Activated CD4-positive, alpha-beta T cell treated with anti-CD3 and anti-CD28 coated beads for 4 hours (primary cell): ENCODE results near the gene SAP30L.

Source experiments
- DNase-seq, 2 donors: peaks; one replicate each; pipeline ENCODE4 v3.0.0-alpha.2; 2020

The SAP30L gene

DNA sequence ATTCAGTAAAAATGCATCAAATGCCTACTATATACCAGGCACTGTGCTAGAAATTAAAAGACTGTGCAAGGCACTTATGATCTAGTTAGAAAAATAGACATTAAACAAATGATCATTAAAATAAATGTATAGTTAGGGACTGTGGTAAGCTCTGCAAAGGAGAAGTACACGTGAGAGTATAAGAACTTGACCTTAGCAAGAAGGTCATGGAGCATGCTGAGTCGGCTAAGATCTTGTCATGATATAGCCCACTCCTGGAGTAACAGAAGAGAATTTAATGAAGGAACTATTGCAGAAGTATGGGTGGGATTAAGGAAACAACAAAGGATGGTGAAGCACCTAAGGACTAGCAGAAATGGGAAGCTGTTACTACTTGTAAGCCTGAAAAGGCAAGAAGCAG, 23.5 kb upstream of the SAP30L start:
- no peak for DNase-seq

DNA sequence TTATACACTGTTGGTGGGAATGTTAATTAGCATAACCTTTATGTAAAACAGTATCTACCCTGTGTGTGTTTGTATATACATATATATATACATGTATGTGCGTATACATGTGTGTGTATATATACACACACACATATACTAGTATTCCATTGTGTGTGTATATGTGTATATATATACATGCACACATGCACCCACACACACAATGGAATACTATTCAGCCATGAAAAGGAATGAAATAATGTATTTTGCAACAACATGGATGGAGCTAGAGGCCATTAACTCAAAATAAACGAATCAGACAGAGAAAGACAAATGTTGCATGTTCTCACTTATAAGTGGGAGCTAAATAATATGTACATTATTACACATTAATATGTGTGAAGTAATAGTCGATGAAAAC, 17.6 kb upstream of the SAP30L start:
- DNase-seq = no peak

DNA sequence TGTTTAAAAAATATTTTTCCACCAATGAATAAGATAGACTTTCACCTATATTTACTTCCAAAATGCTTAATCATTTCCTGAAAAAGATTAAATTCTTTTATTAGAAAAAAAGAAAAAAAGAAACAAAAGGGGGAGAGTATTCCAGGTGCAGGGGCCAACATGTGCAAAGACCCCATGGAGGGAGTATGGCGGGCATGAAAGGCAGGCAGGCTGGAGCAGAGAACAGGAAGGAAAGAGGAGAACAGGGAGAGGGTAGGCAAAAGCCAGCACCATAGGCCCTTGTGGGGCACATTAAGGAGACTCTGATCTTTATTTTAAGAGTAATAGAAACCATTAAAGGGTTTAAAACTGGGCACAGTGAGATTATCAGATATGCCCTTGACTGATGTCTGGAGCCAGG, 16.5 kb upstream of the SAP30L start:
- DNase-seq = no peak

- DNase-seq = no peak
Measured at GRCh38 chr5:154430466-154430865, 15.3 kb upstream of the SAP30L start.

GRCh38 chr5:154430961-154431630, 14.7 kb upstream of the SAP30L start:
- DNase-seq = no peak

- no peak for DNase-seq
Measured at GRCh38 chr5:154435226-154435625, 10.6 kb upstream of the SAP30L start.

- no peak for DNase-seq
Measured at GRCh38 chr5:154437281-154437965, 8.4 kb upstream of the SAP30L start.

GRCh38 chr5:154440540-154440939, 5.3 kb upstream of the SAP30L start:
- no peak for DNase-seq

DNA sequence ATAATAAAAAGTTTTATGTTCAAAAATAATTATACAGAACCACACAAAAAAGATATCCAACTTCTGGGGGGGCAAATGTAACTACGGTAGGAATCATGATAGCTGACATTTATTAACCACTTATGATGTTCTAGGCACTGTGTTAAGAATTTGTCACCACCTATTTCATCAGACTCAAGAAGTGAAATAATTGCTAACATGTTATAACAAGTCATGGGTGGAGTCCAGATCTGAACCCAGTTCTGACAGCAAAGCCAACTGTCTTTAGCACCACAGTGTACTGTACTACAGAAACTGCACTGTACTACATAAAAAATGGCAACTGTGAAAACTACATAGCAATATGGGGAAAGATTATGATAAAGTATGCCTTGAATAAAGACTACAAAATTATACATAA, 3.0 kb upstream of the SAP30L start:
- no peak for DNase-seq

DNA sequence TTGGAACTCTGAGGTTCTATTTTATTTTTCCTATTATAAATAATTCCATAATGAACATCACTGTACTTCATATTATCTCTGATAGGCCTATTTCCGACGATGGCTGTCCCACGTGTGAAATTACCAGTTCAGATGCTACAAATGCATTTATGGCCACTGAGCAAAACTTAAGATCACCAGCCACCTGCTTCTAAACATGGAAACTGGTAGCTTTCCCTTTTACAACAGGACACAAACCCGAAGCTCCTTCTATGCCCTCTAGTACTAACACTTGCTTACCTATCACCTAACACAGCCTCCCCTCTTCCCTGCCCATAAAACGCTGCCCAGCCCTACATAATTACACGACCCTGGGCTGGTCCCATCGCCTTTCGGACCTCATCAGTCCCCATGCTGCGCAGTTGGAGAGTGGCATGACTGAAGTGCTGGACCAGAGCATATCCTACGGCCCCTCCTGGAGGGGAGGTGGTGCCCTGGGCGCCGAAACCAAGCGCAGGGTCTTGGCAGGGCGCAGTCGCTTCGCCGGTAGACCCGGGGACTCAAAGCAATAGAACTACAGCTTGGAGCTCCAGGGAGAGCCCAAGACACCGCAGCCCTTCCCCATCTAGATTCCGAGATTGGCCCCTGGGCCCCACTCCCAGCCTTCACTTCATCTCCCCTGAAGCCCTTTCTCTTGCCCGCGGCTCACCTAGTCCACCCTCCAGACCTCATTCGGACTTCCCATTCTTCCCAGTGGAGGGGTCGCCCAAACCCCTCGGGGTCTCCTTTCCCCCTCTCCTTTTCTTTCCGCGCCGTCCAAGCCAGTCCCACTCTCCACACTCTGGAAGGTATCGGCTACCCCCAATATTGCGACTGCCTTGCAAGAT, 1.0 kb upstream of the SAP30L start:
- DNase-seq = peak in 1 of 2 donors; percentile 12

DNA sequence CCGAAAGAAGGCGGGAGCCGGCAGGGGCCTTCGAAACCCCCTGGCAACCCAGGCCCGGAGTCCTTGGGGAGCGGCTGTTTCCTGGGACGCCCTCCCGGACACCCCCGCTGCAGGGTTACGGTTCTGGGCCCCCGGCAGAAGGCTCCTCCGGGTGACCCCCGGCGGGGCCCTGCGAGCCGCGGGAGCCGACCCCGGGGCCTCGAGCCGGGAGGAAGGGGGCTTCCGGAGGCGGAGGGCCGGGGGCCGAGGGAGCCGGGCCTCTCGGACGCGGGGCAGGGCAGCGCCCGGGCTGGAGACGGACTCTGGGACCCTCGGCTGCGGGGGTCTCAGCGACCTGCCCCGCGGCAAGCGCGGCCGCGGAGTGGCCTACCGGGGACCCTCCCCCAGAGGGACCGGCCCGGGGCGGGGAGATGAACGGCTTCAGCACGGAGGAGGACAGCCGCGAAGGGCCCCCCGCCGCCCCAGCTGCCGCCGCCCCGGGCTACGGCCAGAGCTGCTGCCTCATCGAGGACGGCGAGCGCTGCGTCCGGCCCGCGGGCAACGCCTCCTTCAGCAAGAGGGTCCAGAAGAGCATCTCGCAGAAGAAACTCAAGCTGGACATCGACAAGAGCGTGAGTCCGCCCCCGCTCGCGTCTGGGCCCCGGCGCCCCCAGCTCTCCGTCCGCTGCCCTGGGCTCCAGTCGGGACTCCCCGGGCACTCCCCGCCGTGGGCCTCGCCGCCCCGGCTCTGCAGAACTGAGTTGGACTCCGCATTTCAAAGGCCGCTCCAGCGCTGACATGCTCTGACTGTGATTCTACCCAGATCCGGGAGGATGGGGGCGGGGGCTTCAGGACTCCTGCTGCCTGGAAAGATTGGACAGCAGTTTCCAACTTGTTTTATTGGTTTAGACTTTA, 645 bp downstream of the SAP30L start:
- peak; percentile 25 to 37 for DNase-seq

DNA sequence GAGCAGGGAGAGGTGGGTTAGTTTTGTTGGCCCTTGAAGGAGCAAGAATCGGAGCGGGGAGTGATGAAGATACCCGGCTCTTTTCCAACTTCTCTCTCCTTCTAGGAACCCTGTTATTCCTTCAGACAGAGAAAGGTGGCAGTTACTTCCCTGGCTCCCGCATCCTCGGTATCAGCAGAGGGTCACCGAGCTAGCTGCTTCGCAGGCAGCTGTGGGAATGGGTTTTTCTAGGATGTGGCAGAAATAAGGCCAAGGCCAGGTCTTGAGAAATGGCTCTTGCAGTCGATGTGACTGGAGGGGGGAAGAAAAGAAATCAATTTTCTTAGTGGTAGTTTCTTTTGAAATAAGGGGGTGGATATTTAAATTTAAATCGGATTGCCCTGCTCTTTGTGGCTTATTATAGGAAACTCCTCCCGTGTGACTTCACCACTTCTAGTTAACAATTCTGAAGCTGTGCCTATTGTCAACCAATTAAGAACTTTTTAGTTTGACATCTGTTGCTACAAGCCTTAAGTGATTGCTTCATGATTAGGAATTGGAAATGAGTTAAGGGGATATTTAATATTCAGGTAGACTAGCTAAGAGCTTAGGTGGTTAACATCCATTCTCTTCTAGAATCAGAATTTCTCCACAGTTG, 1.4 kb downstream of the SAP30L start:
- DNase-seq = no peak

DNA sequence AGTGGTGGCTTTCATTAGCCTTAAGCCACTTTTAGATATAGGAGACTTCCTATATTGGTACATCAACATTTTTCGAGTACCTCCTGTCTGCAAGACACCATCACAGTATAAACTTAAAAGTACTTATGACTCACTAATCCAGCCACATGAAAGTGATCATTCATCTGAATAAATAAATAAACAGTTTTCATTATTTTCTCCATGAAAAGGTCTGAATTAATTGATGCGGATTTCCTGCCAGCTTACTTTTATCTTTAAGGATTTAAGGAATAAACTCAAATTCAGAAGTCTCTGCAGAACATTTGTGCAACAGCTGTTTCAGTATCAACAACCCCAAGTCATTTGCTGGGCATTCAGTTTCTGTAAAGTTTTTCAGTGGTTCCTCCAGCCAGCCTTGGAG, 4.0 kb downstream of the SAP30L start:
- DNase-seq = no peak

DNA sequence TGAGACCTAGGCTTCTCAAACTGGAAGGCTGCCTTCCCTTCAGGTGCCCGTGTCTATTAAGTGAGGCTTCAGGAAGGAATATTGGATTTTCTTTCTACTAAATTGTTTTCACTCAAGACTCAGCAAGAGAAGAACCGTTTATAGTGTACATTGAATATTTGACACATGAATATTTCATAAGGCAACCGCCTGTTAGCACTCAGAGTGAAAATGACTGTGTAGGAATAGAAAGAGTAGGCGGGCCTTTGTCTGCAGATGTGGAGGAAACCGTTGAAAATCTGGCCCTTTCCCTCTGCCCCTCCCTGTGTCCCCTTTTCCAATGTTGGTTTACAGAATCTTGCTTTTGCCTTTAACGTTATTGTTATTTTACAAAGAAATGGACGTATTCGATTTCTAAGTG, 6.2 kb downstream of the SAP30L start:
- DNase-seq = no peak

- no peak for DNase-seq
Measured at GRCh38 chr5:154455585-154455984, 9.8 kb downstream of the SAP30L start.

GRCh38 chr5:154456540-154456939, 10.7 kb downstream of the SAP30L start:
- DNase-seq = no peak

GRCh38 chr5:154459015-154459414, 13.2 kb downstream of the SAP30L start:
- no peak for DNase-seq

GRCh38 chr5:154460172-154460571, 14.4 kb downstream of the SAP30L start:
- DNase-seq = no peak

- no peak for DNase-seq
Measured at GRCh38 chr5:154461531-154461930, 15.7 kb downstream of the SAP30L start.

DNA sequence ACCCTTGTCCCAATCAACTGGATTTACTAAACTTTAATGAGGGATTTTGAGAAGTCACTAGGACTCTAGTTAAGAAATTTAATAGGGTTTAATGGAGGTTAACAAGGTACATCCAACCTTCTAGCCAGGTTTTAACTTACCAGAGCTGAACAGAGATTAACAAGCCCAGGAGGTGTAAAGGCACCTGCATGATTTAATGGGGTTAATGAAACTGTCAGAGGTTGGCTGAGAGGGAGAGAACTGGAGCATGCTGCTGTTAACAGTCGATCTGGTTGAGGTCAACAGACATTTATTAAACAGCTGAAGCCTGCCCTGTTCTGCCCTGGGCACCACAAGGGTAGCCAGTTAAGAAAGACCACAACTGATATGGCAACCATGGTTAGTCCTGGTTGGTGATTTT, 18.6 kb downstream of the SAP30L start:
- no peak for DNase-seq

GRCh38 chr5:154465169-154465568, 19.4 kb downstream of the SAP30L start:
- no peak for DNase-seq

- DNase-seq = no peak
Measured at GRCh38 chr5:154466147-154466546, 20.4 kb downstream of the SAP30L start.
